HL-60 (cell line): ENCODE measurements around the gene SUSD2.

Source experiments
- DNase-seq, 2 experiments: peaks; one replicate each; pipeline ENCODE4 v3.0.0-alpha.2; 2010 to 2020; ENCODE audit warnings: low read depth in 1 of 2, low spot score in 1 of 2
- H3K27ac ChIP-seq: fragments of 250-450 bp; sonication (Bioruptor Pico); replicated peaks from 2 replicates; pipeline ENCODE4 v1.5.1; 2020; ENCODE audit warnings: mild to moderate bottlenecking, moderate library complexity
- H3K27me3 ChIP-seq: fragments of 250-450 bp; sonication (Bioruptor Pico); 2 replicates; pipeline ENCODE4 v1.5.1; 2021; ENCODE audit warnings: mild to moderate bottlenecking, moderate library complexity; ENCODE audit not compliant: insufficient read depth, poor library complexity, severe bottlenecking
- H3K4me3 ChIP-seq: replicated peaks from 2 replicates; pipeline ENCODE4 v1.5.1; 2011; ENCODE audit warnings: mild to moderate bottlenecking, control low read depth, low read length; ENCODE audit not compliant: insufficient read depth
- CTCF ChIP-seq: IDR thresholded peaks from one replicate; pipeline ENCODE4 v1.5.1; 2011; ENCODE audit warnings: low read length, control low read depth, inconsistent platforms; ENCODE audit not compliant: insufficient read depth
- GABPA ChIP-seq: IDR thresholded peaks from 2 replicates; pipeline ENCODE4 v1.6.1; 2012; ENCODE audit warnings: low read depth
- POLR2AphosphoS5 ChIP-seq: IDR thresholded peaks from 2 replicates; pipeline ENCODE4 v1.6.1; 2012; ENCODE audit warnings: low read depth
- REST ChIP-seq: IDR thresholded peaks from 2 replicates; pipeline ENCODE4 v1.6.1; 2012; ENCODE audit warnings: low read depth; ENCODE audit not compliant: insufficient replicate concordance
- SPI1 ChIP-seq: IDR thresholded peaks from 2 replicates; pipeline ENCODE4 v1.6.1; 2012; ENCODE audit warnings: low read depth, mild to moderate bottlenecking, borderline replicate concordance

SUSD2 gene

GRCh38 chr22:24190159-24190540 lies 8.9 kb downstream of the SUSD2 start:
- H3K27ac ChIP-seq, result no peak overlapping the region
- H3K4me3 ChIP-seq, result no peak overlapping the region
- TF ChIP-seq CTCF (no peak), GABPA (no peak), SPI1 (no peak), POLR2AphosphoS5 (no peak), REST (no peak)
- H3K27me3 ChIP-seq, result no peaks in the 10 kb centered on the region
- no peak for DNase-seq

- TF ChIP-seq REST (no peak), POLR2AphosphoS5 (no peak), CTCF (no peak), GABPA (no peak), SPI1 (no peak)
- H3K4me3 ChIP-seq, result no peak overlapping the region
- no peak for DNase-seq
- H3K27ac ChIP-seq, result no peak overlapping the region
- H3K27me3 ChIP-seq, result no peaks in the 10 kb centered on the region
These were observed 9.4 kb downstream of the SUSD2 start for GRCh38 chr22:24190596-24191208.

GRCh38 chr22:24191381-24191841 lies 10.1 kb downstream of the SUSD2 start:
- H3K4me3 ChIP-seq, result no peak overlapping the region
- no peak for DNase-seq
- H3K27ac ChIP-seq, result no peak overlapping the region
- no peak for TF ChIP-seq SPI1
- no peak for TF ChIP-seq POLR2AphosphoS5
- no peaks in the 10 kb centered on the region for H3K27me3 ChIP-seq

GRCh38 chr22:24191893-24192292 lies 10.6 kb downstream of the SUSD2 start:
- no peak for DNase-seq
- no peak for TF ChIP-seq SPI1
- TF ChIP-seq REST, result no peak
- TF ChIP-seq GABPA, result no peak
- TF ChIP-seq POLR2AphosphoS5, result no peak
- no peak for TF ChIP-seq CTCF
- Histone ChIP-seq H3K27ac (no peak overlapping the region), H3K4me3 (no peak overlapping the region), H3K27me3 (no peaks in the 10 kb centered on the region)
